Stomach (tissue), 4 donors: ENCODE results near the gene DNAI7.

Experiments
- CTCF ChIP-seq, 7 experiments: fragments of 450-650 bp in 4 of 7; fragments of 200-600 bp in 3 of 7; sonication (generic) in 3 of 7; IDR thresholded peaks; one replicate each; pipeline ENCODE4 v1.5.1; 2016 to 2019; ENCODE audit warnings: antibody characterized with exemption in 7 of 7, control low read depth in 2 of 7, mild to moderate bottlenecking in 1 of 7
- EP300 ChIP-seq: sonication (generic); formaldehyde crosslinking; IDR thresholded peaks from one replicate; pipeline ENCODE4 v1.6.1; 2017; ENCODE audit warnings: antibody characterized with exemption
- POLR2A ChIP-seq, 4 donors: fragments of 450-650 bp; IDR thresholded peaks; one replicate each; pipeline ENCODE4 v1.6.1; 2016; ENCODE audit warnings: antibody characterized with exemption in 4 of 4, control low read depth in 2 of 4, mild to moderate bottlenecking in 1 of 4, moderate library complexity in 1 of 4

GRCh38 chr12:25101092-25101445 is 93.9 kb downstream of the DNAI7 start:
- no peak for TF ChIP-seq CTCF (IDR thresholded peaks at IDR 0.05)
- TF ChIP-seq POLR2A (IDR thresholded peaks at IDR 0.05) = no peak
- TF ChIP-seq EP300 = no peak
